ENCODE data around the gene MBOAT2.

DNA sequence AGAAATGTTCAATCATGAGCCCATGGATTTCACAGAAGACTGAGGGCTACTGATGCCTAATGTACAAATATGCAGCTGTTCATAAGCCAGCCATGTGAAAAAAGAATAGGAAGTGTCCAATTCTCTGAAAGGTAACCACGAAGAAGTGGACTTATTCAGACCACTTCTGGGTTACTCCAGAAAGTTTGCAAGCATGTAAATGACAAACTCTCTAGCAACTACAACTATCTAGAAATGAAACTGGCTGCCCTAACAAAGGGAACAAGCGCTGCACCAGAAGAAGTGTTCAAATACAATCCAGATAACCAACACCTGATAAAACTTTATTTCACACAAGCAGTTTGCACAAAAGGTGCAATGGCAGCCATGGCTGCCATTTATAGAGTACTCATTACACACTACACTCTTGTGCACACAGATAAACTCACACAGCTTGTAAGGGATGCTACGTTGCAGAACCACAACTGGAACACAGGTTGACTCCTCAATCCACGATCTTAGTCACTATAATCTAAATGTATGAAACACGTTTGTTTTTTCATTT lies 13.9 kb downstream of the MBOAT2 start:
- TF ChIP-seq, protein P1, sequence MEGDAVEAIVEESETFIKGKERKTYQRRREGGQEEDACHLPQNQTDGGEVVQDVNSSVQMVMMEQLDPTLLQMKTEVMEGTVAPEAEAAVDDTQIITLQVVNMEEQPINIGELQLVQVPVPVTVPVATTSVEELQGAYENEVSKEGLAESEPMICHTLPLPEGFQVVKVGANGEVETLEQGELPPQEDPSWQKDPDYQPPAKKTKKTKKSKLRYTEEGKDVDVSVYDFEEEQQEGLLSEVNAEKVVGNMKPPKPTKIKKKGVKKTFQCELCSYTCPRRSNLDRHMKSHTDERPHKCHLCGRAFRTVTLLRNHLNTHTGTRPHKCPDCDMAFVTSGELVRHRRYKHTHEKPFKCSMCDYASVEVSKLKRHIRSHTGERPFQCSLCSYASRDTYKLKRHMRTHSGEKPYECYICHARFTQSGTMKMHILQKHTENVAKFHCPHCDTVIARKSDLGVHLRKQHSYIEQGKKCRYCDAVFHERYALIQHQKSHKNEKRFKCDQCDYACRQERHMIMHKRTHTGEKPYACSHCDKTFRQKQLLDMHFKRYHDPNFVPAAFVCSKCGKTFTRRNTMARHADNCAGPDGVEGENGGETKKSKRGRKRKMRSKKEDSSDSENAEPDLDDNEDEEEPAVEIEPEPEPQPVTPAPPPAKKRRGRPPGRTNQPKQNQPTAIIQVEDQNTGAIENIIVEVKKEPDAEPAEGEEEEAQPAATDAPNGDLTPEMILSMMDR (conservative IDR thresholded peaks at IDR 0.05; ENCODE audit: low read length): no peak
- TF ChIP-seq EZH2phosphoT487 (IDR thresholded peaks at IDR 0.05; ENCODE audit: borderline replicate concordance): no peak

All from Loucy (cell line).